GM13977 (cell line): ENCODE measurements around the gene EIF3L.

Experiments used
- DNase-seq: peaks from one replicate; pipeline ENCODE4 v3.0.0; 2012; ENCODE audit warnings: low spot score
- CTCF ChIP-seq: IDR thresholded peaks from 2 replicates; pipeline ENCODE4 v1.5.1; 2012; ENCODE audit warnings: mild to moderate bottlenecking, control low read depth; ENCODE audit not compliant: insufficient read depth; ENCODE audit errors: extremely low read depth, missing control alignments
- in situ Hi-C: fragments of 300-500 bp; cut with MboI; formaldehyde crosslinking; loops from one replicate; pipeline ENCODE4 v1.12.0; 2022; ENCODE audit warnings: low sequenced_read_pairs, low pct_unique_long_range_greater_than_20kb, mixed read lengths, inconsistent platforms; ENCODE audit not compliant: unreplicated experiment

EIF3L gene

GRCh38 chr22:37852418-37852817 is 3.2 kb downstream of the EIF3L start:
- DNase-seq: no peak
- in situ Hi-C loops: no loop called here
- TF ChIP-seq CTCF: no peak

- in situ Hi-C loops: no loop called here
- DNase-seq: no peak
- no peak for TF ChIP-seq CTCF
Observed at GRCh38 chr22:37854946-37855345, 5.7 kb downstream of the EIF3L start.

- in situ Hi-C loops: no loop called here
- no peak for TF ChIP-seq CTCF
- no peak for DNase-seq
Observed at GRCh38 chr22:37855462-37855861, 6.2 kb downstream of the EIF3L start.

- TF ChIP-seq CTCF: no peak
- in situ Hi-C loops: no loop called here
- no peak for DNase-seq
Observed at GRCh38 chr22:37860796-37861421, 11.7 kb downstream of the EIF3L start.

- DNase-seq: no peak
- TF ChIP-seq CTCF: no peak
- in situ Hi-C loops: no loop called here
Observed at GRCh38 chr22:37862570-37863325, 13.5 kb downstream of the EIF3L start.

- in situ Hi-C loops: no loop called here
Observed at GRCh38 chr22:37865510-37865909, 16.3 kb downstream of the EIF3L start.

More at GRCh38 chr22:37865510-37865909, 16.3 kb downstream of the EIF3L start:
- no peak for DNase-seq
- no peak for TF ChIP-seq CTCF
